GM10266 (cell line): ENCODE measurements around the gene FITM2.
"Not testable (repeated sequence)": the region's sequence is repeated elsewhere in the genome, so short reads cannot be mapped to it uniquely, and the experiment has no call there.

ENCODE experiments used
- DNase-seq: peaks from one replicate; pipeline ENCODE4 v3.0.0; 2012; ENCODE audit errors: extremely low spot score
- TF ChIP-seq, protein P1 (sequence below): IDR thresholded peaks from 2 replicates; pipeline ENCODE4 v1.5.1; 2012; ENCODE audit warnings: mild to moderate bottlenecking, low read depth; ENCODE audit not compliant: control insufficient read depth, insufficient read depth; ENCODE audit errors: missing control alignments

The FITM2 gene

DNA sequence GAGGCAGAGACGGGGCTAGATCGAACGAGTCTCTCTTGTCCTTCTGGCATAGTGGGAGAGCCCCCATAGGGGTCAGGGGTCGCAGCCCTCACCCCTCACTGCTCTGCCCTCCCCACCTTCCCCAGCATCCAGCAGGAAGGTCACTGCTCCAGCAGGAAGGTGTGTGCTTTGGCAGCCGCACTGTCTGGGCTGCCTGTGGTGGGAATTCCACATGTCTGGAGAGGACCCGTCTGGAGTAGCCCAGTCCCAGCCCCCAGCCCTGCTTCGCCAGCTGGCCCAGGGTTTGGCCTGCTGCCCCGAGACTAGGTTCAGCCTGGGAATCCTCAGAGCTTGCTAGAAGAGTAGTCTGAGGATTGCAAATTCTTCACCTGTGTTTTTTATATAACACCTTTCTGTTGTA is 23.3 kb upstream of the FITM2 start:
- no peak for DNase-seq
- TF ChIP-seq, protein P1, sequence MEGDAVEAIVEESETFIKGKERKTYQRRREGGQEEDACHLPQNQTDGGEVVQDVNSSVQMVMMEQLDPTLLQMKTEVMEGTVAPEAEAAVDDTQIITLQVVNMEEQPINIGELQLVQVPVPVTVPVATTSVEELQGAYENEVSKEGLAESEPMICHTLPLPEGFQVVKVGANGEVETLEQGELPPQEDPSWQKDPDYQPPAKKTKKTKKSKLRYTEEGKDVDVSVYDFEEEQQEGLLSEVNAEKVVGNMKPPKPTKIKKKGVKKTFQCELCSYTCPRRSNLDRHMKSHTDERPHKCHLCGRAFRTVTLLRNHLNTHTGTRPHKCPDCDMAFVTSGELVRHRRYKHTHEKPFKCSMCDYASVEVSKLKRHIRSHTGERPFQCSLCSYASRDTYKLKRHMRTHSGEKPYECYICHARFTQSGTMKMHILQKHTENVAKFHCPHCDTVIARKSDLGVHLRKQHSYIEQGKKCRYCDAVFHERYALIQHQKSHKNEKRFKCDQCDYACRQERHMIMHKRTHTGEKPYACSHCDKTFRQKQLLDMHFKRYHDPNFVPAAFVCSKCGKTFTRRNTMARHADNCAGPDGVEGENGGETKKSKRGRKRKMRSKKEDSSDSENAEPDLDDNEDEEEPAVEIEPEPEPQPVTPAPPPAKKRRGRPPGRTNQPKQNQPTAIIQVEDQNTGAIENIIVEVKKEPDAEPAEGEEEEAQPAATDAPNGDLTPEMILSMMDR, result no peak

DNA sequence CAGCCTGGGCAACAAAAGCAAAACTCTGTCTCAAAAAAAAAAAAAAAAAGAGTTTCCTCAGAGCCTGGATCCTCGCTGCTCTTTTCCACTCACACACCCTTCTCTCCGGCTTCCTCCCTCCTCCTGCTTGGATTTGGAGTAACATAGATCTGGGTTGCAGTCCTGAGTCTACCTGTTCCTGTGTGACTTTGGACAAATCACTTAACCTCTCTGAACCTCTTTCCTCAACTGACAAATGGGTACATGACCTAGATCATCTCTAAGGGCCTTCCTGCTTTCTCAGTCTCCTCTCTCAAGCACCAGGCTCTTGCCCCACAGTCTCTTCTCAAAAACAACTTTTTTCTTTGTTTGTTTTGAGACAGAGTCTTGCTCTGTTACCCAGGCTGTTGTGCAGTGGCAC is 20.2 kb upstream of the FITM2 start:
- TF ChIP-seq, protein P1, result no peak
- no peak for DNase-seq

DNA sequence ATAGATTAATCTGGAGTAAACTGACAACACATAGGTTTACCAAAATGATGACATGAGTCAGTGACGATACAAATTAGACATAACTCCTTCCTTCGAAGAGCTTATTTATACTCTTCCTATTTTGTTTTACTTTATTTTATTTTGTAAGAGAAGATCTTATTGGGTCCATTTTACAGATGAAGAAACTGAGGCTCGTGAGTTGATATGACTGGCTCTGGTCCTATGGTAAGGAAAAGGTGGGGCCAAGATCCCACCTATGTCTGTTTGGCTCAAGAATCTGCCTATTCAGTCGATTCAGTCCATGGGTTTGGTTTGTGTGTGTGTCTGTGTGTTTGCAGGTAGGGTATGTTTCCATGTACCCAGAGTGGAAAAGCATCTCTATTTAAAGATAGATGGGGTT is 17.4 kb upstream of the FITM2 start:
- DNase-seq, result no peak
- TF ChIP-seq, protein P1, result no peak

- not testable (repeated sequence) for DNase-seq
Measured at GRCh38 chr20:44327748-44328147, 16.7 kb upstream of the FITM2 start.

DNA sequence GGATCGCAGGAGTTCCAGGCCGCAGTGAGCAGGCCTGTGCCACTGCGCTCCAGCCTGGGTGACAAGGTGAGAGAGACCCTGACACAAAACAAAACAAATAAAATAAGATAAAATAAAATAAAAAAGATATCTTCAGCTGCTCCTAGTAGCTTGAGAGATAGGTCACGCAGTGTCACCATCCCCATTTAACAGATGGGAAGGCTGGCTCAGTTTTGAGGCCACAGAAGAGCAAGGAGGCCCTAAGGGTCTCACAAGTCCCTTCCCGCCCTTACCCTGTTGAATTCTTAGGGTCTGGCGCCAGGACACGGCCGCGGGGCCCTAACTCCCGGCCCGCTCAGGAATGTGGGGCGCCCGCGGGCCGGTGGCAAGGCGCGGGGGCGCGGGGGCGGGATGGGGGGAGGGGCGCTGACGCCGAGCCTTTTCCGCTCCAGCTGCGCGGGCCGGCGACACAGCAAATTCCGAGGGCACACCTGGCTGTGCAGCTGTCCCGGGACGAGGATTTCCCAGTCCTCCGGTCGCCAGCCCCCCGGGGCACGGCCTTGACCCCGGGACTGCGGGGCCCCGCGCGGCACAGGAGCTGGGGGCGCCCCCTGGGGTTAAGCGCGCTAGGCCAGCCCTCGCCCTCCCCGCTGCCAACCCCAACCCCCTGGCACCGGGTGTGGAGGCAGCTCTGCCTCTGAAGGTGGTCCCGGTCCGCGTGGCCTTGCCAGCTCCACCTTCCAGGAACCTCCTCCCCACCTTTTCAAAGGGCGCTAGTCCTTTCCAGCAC is 15.6 kb upstream of the FITM2 start:
- TF ChIP-seq, protein P1, result no peak
- DNase-seq, result no peak

DNA sequence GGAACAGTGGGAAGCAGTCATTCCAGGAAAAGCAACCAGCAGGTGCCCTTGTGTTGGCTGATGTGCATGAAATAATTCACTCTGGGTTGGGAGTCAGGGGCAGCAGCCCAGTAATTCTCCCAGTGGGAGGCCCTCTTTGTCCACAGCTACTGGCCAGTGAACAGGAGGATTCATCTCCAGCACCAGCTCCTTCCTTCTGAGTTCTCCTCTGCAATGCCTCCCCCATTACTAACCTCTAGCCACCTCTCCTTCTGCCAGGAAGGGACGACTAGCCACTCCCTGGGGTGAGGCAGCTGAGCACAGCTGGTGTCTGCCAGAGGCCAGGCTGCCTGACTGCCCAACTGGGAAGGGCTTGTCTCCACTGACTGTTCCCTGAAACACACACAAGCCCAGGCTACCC is 13.3 kb upstream of the FITM2 start:
- TF ChIP-seq, protein P1, result no peak
- no peak for DNase-seq

GRCh38 chr20:44319839-44320422 is 8.9 kb upstream of the FITM2 start:
- DNase-seq, result no peak
- TF ChIP-seq, protein P1, result no peak
